Dendritic cell treated with granulocyte-macrophage colony-stimulating factor and Interleukin-4, amounts not matched to agents 40 ng/mL and 50 ng/mL, for 4 days (primary cell): Measurements from ENCODE around the gene MCUR1.

Experiments used
- H3K27ac Mint-ChIP-seq: one replicate; pipeline ENCODE4 v1.8.0; 2022; ENCODE audit warnings: mild to moderate bottlenecking, mixed read lengths
- H3K27me3 Mint-ChIP-seq: one replicate; pipeline ENCODE4 v1.8.0; 2022; ENCODE audit warnings: mild to moderate bottlenecking, mixed read lengths
- H3K36me3 Mint-ChIP-seq: one replicate; pipeline ENCODE4 v1.8.0; 2022; ENCODE audit warnings: low read depth, mixed read lengths
- H3K4me1 Mint-ChIP-seq: one replicate; pipeline ENCODE4 v1.8.0; 2022; ENCODE audit warnings: low read depth, mixed read lengths
- H3K4me3 Mint-ChIP-seq: one replicate; pipeline ENCODE4 v1.8.0; 2022; ENCODE audit warnings: mild to moderate bottlenecking, moderate library complexity, mixed read lengths
- H3K9me3 Mint-ChIP-seq: one replicate; pipeline ENCODE4 v1.8.0; 2022; ENCODE audit warnings: mixed read lengths
- intact Hi-C: fragments of 100-400 bp; cut with micrococcal nuclease; formaldehyde crosslinking; loops from one replicate; pipeline ENCODE4 v1.15.0; 2022

MCUR1 gene

DNA sequence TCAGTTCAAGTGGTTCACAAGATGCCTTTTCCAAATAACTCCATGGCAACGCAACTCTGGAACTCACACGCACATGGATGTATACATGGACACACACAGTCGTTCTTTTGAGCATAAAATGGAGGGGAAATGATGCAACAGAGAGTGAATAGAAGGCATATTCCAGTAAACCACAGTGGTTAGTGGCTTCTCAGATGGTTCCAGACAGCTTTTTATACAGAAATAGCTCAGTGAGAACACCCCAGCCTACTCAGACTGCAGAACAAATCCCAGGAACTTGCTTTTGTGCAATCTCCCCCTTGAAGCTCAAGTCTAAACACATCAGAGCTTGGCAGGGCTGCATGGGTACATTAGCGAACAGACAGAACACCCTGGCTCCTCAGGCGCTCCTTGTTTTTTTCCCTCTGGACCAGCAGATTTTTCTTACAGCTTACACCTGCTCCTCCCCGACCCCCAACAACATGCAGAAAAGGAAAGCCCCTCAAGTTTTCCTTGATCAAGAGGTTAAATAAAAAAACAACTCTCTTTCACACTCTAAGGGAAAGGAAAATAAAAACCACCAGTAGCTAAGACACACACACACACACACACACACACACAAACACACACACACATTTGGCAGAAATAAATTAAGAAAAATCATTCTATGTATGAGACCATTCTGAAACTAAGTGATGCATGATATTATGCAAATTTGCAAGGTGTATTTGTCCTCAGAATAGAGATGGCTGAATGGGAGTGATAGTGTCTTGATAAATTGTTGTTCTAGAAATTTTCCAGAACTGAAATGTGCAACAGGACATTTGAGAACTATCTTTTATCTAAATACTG, 51.5 kb downstream of the MCUR1 start:
- peak overlapping the region; percentile 41 for H3K27ac Mint-ChIP-seq
- peaks cover 74% of the 10 kb centered on the region for H3K4me1 Mint-ChIP-seq
- no peaks in the 10 kb centered on the region for H3K36me3 Mint-ChIP-seq
- peak overlapping the region; percentile 6 for H3K4me3 Mint-ChIP-seq
- H3K9me3 Mint-ChIP-seq: no peaks in the 10 kb centered on the region
- intact Hi-C loops: loop anchor here (5.0 kb wide), 1 partner anchor 51 kb away; the partner anchor contains the start of gene RANBP9
- peaks cover 8% of the 10 kb centered on the region for H3K27me3 Mint-ChIP-seq

DNA sequence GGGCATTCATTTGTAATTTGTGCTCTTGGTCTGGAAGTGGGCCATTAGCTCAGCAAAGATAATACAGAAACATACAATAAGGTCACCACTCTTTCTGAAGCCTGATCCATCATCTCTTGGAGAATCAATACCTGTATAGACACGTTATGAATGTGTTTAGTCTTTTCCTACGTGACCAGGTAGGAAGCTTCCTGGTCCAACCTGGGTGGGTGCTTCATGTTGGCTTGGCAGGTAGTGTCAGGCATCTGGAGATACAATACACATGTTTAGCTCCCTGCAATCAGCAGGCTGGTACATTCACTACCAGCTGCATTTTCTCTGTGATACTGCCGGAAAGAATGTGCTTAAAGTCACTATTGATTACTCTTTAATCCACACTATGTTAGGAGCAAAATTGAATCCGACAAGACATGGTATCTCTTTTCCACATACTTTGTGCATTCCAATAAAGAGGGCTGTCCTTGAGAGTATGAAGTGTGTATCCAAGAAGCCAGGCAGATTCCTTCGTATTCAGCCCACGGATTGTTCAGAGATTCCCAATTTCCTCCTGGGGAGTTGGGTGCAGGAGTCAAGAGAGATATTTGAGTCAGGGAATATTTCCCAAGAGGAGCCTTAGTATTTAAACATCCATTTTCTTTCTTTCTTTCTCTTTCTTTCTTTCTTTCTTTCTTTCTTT, 52.9 kb downstream of the MCUR1 start:
- H3K4me3 Mint-ChIP-seq: no peak overlapping the region
- H3K36me3 Mint-ChIP-seq: no peaks in the 10 kb centered on the region
- intact Hi-C loops: loop anchor here (5.0 kb wide), 1 partner anchor 49 kb away; the partner anchor contains the start of gene RANBP9
- no peaks in the 10 kb centered on the region for H3K9me3 Mint-ChIP-seq
- H3K27me3 Mint-ChIP-seq: peaks cover 1% of the 10 kb centered on the region
- peak overlapping the region; percentile 41 for H3K27ac Mint-ChIP-seq
- peaks cover 61% of the 10 kb centered on the region for H3K4me1 Mint-ChIP-seq

DNA sequence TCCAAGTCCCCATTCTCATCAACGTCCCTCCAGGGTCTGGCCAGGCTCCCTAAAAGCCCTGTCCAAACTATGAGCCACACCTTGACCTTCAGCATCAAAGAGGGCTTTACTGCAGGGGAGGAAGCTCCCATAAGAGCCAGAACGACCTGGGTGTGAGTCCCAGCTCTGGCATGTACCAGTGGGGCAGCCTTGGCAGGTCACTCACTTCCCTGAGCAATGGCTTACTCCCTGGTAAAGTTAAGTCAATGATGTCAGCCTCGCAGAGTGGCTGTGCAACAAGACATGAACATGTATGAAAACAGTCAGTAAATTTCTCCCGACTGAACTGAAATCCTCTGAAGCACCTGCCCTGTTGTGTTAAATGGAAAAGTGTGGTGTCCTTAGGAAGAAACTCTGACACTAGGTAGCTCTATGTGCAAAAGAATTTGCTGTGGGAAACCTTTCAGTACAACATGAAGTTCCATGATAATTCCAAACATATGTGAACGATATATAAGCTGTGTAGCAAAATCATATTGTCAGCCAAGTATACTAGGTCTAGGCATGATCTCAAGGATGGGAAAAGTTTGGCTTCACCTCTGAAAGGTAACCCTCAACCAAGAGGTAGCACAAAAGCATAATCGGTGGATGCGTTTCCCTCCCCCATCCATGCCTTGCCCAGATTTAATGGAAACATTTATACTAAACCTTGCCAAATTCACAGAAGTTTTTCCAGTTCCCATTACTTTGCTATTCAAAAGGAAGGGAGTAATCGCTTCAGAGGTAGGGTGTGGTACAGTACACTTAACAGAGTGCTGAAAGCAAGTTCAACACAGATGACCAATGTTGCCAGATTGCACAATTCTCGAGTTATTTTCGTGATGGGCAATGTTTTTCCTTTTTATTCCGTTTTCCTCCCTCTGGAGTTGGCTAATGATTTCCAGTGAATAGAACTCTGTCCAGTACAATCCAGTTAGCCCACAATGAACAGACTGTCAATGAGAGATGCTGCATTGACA, 53.8 kb downstream of the MCUR1 start:
- Mint-ChIP-seq H3K4me3 (no peak overlapping the region), H3K9me3 (no peaks in the 10 kb centered on the region), H3K36me3 (no peaks in the 10 kb centered on the region), H3K27me3 (no peaks in the 10 kb centered on the region), H3K27ac (peak overlapping the region; percentile 41), H3K4me1 (peaks cover 55% of the 10 kb centered on the region)
- intact Hi-C loops: loop anchor here (5.0 kb wide), 1 partner anchor 48 kb away; the partner anchor contains the start of gene RANBP9

DNA sequence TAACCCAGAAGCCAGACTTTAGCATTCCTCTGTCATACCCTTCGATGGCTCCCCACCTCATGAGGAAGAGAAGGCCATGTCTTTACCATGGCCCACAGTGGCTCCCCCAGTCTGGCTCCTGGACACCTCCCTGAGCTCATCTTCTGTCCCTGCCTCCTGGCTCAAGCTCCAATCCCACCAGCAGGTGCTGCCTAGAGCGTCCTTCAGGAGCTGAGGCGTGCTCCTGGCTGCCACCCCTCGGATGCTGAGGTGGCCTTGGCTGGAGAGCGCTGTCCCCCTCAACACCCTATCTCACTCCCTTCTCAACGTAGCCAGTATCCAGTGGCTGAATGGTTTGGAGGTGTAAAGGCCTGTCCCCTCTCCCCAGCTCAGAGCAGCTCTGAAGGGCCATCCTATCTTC, 55.3 kb downstream of the MCUR1 start:
- H3K4me1 Mint-ChIP-seq: peaks cover 49% of the 10 kb centered on the region
- no peaks in the 10 kb centered on the region for H3K27me3 Mint-ChIP-seq
- no peaks in the 10 kb centered on the region for H3K9me3 Mint-ChIP-seq
- no peaks in the 10 kb centered on the region for H3K36me3 Mint-ChIP-seq
- H3K4me3 Mint-ChIP-seq: no peak overlapping the region
- intact Hi-C loops: no loop called here
- peak overlapping the region; percentile 41 for H3K27ac Mint-ChIP-seq

DNA sequence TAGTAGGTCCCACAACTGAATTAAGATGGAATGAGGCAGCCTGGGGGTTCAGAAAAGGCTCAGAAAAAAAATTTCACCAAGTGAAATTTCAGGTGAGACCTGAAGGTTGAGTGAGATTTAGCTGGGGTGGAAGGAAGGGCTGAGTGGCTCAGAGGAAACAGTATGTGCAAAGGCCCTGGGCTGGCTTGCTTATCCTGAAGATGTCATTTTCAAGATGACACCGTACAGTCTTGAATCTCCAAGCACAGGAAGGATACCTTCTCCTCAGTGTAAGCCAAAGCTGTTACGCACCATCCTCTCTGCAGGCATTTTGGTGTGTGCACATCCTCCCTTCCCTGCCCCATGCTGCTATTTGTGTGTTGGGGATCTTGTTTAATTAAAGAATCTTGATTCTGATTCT, 59.7 kb downstream of the MCUR1 start:
- H3K36me3 Mint-ChIP-seq: no peaks in the 10 kb centered on the region
- H3K4me1 Mint-ChIP-seq: peaks cover 10% of the 10 kb centered on the region
- H3K4me3 Mint-ChIP-seq: no peak overlapping the region
- intact Hi-C loops: no loop called here
- H3K9me3 Mint-ChIP-seq: no peaks in the 10 kb centered on the region
- H3K27me3 Mint-ChIP-seq: no peaks in the 10 kb centered on the region
- no peak overlapping the region for H3K27ac Mint-ChIP-seq

DNA sequence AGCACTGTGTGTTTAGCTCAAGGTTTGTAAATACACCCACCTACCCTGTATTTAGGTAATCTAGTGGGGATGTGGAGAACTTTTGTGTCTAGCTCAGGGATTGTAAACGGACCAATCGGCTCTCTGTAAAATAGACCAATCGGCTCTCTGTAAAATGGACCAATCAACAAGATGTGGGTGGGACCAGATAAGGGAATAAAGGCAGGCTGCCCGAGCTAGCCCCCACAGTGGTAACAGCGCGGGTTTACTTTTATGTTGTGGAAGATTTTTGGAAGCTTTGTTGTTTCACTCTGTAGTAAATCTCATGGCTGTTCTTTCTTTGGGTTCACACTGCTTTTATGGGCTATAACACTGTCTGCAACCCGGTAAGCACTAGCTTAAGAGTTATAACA, 70.6 kb downstream of the MCUR1 start:
- intact Hi-C loops: no loop called here
- H3K9me3 Mint-ChIP-seq: no peaks in the 10 kb centered on the region
- H3K4me1 Mint-ChIP-seq: no peaks in the 10 kb centered on the region
- no peak overlapping the region for H3K27ac Mint-ChIP-seq
- peaks cover 6% of the 10 kb centered on the region for H3K27me3 Mint-ChIP-seq
- no peaks in the 10 kb centered on the region for H3K36me3 Mint-ChIP-seq
- H3K4me3 Mint-ChIP-seq: no peak overlapping the region

DNA sequence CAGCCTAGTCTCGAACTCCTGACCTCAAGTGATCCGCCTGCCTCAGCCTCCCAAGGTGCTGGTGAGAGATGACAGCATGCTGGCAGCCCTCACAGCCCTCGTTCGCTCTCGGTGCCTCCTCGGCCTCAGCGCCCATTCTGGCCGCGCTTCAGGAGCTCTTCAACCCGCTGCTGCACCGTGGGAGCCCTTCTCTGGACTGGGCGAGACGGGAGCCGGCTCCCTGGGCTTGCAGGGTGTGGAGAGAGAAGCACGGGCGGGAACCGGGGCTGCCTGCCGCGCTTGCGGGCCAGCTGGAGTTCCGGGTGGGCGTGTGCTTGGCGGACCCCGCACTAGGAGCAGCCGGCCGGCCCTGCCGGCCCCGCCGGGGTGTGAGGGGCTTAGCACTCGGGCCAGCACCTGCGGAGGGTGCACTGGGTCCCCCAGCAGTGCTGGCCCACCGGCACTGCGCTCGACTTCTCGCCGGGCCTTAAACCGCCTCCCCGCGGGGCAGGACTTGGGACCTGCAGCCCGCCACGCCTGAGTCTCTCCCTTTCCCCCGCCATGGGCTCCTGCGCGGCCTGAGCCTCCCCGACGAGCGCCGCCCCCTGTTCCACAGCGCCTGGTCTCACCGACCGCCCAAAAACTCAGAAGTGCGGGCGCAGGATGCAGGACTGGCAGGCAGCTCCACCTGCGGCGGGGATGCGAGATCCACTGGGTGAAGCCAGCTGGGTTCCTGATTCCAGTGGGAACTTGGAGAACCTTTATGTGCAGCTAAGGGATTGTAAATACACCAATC, 71.2 kb downstream of the MCUR1 start:
- peaks cover 6% of the 10 kb centered on the region for H3K27me3 Mint-ChIP-seq

DNA sequence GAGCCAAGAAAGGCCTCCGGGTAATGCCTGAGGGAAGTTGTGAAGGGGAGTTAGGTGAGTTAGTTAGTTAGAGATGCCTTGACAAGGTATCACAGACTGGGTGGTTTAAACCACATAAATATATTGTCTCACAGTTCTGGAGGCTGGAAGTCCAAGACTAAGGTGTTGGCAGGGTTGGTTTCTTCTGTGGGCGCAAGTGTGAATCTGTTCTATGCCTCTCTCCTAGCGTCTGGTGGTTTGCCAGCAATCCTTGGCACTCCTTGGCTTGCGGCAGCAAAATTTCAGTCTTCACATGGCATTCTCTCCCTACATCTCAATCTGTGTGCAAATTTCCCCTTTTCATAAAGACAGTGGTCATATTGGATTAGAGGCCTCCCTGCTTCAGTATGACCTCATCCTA, 73.0 kb downstream of the MCUR1 start:
- Mint-ChIP-seq H3K27me3 (peaks cover 2% of the 10 kb centered on the region), H3K9me3 (no peaks in the 10 kb centered on the region), H3K36me3 (no peaks in the 10 kb centered on the region), H3K27ac (no peak overlapping the region), H3K4me1 (no peaks in the 10 kb centered on the region), H3K4me3 (no peak overlapping the region)
- intact Hi-C loops: no loop called here

More for the DNA sequence above, 71.2 kb downstream of the MCUR1 start:
- Mint-ChIP-seq H3K9me3 (no peaks in the 10 kb centered on the region), H3K4me3 (peak overlapping the region; percentile 34), H3K36me3 (no peaks in the 10 kb centered on the region), H3K4me1 (no peaks in the 10 kb centered on the region), H3K27ac (no peak overlapping the region)
- intact Hi-C loops: no loop called here
